HG02798 (cell line): Measurements from ENCODE around the gene EPB41.

ENCODE experiments used
- ATAC-seq: cut with Tn5 transposase; IDR thresholded peaks from one replicate; pipeline ENCODE4 v1.9.1; 2021; ENCODE audit warnings: mild to moderate bottlenecking; ENCODE audit not compliant: unreplicated experiment, poor library complexity

Gene EPB41

GRCh38 chr1:28890435-28890834 is 23.9 kb upstream of the EPB41 start:
- ATAC-seq = no peak

- no peak for ATAC-seq
These were observed 23.5 kb upstream of the EPB41 start for GRCh38 chr1:28890836-28891235.

DNA sequence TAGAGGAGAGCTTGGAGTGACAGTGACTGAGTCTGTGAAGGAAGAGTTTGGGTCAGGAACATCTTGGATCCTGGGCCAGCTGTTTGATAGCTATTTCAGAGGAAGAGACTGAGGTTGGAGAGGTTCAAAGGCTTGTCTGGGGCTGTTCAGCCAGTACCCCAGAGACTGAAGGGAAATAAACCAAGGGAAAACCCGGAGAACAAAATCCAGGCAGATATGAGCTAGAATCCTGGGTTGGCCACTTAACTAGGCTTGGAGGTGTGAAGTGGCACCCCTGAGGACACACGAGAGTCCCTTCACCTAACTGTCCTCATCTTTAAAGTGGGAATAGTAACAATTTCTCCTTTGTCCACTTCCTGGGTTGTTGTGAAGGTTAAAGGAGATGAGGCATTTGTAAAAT is 23.1 kb upstream of the EPB41 start:
- no peak for ATAC-seq

- ATAC-seq = no peak
These were observed 20.8 kb upstream of the EPB41 start for GRCh38 chr1:28893403-28894102.

- ATAC-seq = no peak
These were observed 19.6 kb upstream of the EPB41 start for GRCh38 chr1:28894785-28895184.

DNA sequence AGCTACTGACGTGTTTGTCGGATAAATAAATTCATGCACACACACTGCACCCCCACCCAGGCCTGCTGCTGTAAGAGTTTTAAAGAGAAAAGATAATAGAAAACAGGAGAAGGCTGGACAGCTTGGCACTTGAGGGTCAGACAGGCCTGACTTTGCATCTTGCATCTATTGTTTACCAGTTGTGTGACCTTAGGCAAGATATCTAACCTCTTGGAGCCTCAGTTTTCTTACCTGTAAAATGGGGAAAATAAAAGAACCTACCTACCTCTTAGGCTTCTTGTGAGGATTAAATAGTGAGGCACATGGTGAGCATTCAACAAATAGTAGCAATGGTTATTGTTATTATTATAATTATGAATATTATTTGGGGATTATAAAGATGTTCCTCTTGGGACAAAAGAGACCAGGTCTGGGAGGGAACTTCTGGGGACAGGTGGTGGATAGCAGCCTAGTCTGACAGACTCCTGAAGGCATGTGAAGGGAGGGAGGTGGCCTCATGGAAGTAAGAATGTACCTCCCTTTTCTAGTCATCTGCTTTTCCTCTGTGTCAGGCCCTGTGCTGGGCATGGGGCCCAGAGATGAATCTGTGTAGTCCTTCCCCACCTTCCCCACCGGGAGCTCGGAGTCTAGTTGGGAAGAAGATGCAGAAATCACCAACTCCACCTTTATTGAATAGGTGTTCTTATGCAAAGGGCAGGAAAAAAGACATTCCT is 18.3 kb upstream of the EPB41 start:
- no peak for ATAC-seq

DNA sequence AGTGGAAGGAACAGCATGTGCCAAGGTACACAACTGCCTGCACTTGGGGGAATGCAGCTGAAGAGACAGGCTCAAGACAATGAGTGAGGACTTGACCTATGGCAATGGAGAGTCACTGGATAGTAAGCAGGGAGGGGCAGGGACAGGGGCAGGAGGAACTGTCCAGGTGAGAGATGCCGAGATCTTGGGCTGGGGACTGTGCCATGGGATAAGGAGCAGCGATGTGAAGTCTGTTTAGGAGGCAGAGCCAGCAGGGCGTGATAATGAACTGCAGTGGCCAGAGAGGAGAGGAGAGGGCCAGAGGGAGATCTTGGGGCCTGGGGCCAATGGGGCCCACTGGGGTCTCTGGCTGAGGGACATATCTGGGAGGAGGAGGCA is 17.8 kb upstream of the EPB41 start:
- ATAC-seq = no peak

DNA sequence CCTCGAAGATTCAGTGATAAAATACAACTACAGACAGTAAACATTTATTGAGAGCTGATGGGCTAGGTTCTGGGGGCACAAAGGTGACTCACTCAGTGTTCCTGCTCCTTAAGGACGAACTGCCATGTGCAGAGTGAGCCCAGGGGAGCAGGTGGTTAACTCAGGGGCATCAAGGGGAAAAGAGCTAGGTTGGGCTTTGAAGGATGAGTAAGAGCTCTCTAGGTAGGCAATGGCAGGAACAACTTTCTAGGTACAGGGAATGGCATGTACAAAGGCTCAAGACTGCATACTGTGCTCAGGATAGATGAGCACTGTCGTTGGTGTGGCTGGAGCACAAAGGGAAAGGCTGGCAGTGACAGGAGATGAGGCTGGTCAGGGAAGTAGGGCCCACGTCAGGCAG is 16.6 kb upstream of the EPB41 start:
- no peak for ATAC-seq

DNA sequence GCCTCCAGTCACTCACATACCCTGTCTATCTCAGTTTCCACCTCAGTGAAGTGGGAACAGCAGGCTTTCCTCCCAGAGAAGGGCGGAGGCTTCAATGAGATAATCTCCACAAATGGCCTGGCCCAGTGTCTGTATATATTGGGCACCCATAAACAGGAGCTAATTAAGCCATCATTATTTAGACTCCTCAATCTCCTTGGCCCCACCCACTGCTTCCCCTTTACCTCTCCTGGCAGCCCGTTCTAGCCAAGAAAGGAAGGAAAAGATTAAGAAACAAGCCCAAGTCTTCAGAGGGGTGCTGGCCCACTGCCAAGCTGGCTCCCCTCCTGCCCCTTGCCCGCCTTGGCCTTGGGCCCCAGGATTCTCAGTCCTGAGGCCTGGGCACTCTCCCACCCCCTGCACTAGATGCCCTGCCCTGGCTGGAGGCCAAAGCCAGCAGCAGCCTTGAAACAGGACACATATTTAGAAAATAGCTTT is 15.9 kb upstream of the EPB41 start:
- no peak for ATAC-seq

- ATAC-seq = no peak
These were observed 15.1 kb upstream of the EPB41 start for GRCh38 chr1:28899267-28899666.

DNA sequence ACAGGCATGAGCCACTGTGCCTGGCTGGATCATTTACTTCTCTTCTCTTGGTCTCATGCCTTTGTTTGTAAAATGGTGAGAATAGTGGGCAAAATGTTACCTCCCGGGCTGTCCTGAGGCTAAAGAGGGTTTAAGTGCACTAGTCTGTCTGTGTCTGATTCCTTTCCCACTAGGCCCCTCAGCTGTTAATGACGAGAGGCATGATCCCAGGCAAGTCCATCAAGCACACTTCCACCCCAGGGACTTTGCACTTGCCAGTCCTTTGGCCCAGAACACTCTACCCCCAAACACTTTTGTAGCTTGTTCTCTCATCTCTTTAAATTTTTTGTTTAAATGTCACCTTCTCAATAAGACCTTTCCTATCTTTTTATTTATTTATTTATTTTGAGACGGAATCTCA is 13.8 kb upstream of the EPB41 start:
- no peak for ATAC-seq

DNA sequence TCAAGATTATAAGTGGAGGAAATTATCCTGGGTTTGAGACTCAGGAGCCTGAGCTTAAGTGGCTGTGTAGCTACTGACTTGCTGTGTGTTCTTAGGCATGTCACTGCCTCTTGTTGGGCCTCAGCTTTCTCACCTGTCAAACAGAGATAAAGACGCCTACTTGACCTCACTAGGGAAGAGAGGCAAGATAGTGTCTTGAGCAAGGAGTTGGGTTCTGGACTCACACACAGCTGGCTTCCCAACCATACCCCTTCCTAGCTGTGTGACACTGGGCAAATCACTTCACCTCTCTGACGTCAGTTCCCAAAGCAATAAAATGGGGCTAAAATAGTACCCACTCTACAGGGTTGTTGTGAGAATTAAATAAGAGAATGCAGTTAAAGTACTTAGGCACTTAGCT is 11.6 kb upstream of the EPB41 start:
- no peak for ATAC-seq

DNA sequence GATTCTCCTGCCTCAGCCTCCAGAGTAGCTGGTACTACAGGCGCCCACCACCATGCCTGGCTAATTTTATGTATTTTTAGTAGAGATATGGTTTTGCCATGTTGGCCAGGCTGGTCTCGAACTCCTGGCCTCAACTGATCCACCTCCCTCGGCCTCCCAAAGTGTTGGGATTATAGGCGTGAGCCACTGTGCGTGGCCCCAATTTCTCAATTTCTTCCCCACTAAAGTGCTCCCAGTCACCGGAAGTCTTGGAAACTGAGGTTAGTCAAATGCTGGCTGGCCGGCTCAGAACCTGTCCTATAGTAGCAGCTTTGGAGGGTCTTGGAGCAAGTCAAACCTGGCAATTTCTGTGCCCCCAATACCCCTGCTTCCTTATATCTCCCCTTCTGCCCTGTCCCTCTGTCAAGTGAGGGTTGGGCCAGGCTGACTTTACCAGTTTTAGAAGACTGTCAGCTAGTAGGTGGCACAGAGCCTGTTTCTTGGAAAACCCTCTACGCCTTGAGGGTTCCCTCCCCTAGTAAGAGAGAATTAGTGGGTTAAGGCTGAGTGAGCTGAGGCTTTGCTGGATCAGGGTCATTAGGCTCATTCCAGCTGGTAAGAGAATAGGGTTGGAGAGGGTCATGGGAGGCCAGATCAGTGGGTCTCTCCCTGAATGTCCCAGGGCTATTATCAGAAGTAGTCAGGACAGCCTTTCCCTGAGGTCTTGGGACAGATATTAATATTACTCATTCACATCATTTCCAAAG is 8.3 kb upstream of the EPB41 start:
- no peak for ATAC-seq

- ATAC-seq = no peak
These were observed 5.2 kb upstream of the EPB41 start for GRCh38 chr1:28909198-28909597.

DNA sequence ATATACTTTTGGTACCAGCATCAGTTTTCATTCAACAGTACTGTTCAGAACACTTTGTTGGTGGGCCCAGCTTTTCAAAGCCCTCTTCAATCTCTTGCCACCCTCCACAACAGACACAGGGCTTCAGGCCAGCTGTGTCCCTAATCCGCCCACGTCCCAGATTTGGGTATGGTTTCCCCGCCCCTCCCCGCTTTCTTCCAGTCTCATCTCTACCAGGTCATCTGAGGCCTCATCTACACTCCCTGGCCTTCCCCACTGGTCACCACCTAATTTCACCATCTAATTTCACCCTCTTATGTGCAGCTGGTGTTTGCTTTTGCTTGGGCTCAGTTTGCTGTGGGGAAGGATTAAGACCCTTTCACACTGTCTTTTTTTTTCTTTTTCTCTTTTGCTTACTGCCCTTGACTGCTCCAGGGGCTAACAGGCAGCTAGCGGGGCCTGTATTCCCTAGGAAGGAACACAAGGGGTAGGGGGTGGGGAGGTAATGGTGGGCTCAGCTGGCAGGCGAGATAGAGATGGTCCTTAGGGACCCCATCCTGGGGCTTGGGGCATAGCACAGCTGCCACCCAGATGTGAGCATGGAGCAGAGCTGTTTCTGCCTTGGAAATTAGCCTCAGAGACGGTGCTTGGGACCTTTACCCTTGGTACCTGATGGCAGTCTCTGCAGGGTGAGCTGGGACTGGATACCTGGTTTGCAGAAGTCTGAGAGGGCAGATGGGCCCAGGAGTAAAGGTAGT is 3.8 kb upstream of the EPB41 start:
- no peak for ATAC-seq

- no peak for ATAC-seq
These were observed 562 bp upstream of the EPB41 start for GRCh38 chr1:28913786-28914227.

- ATAC-seq = no peak
These were observed 894 bp downstream of the EPB41 start for GRCh38 chr1:28915031-28915895.

- no peak for ATAC-seq
These were observed 3.4 kb downstream of the EPB41 start for GRCh38 chr1:28917757-28918118.

- ATAC-seq = no peak
These were observed 7.0 kb downstream of the EPB41 start for GRCh38 chr1:28921286-28921869.
